Measurements from ENCODE around the gene OCIAD2.

DNA sequence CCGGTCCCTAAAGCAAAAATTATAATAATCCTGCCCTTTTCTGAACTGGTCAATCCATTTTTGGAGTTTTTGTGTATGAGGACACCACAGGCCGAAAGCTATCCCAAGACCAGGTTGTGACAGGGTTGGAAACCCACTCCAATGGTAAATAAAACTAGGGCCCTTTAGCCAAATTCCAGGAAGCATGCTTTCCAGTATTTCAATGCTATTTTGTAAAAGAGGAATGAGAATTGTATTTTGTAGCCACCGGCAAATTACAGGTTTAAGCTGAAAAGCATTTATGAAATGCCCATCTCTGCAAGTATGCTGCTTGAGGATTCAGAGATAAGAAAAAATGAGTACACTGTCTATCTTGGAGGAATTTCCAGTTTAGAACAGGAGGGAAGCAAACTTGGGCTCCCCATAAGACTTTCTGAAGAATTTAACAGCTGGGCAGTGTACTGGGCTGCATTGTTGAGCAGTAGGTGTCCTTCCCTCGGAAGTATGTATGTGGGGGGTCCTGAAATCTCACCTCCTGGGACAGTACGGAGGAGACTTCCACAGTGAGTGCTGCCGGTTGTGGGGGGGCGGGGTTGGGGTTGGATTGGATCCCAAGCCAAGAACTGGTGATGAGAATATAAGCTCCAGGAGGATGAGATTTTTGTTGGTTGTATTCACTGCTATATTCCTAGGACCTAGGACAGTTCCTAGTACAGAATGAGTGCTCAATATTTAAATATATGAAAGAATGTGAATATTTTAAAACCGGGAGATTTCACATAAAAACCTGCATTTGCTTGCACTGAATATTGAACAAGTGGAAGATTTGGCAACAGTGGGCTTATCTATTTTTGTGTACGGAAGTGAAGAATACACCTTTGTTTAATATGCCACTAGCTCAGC is 26.8 kb downstream of the OCIAD2 start:
- TF ChIP-seq STAT6 (CRISPR knock-in tag; conservative IDR thresholded peaks at IDR 0.05; ENCODE audit: low read depth) (no peak), CTCF (IDR thresholded peaks at IDR 0.05) (no peak), USF2 (CRISPR knock-in tag; IDR thresholded peaks at IDR 0.05) (no peak), MAX (CRISPR knock-in tag; IDR thresholded peaks at IDR 0.05) (no peak), TCF7 (CRISPR knock-in tag; IDR thresholded peaks at IDR 0.05; ENCODE audit: low read depth) (no peak), ZNF532 (CRISPR knock-in tag; IDR thresholded peaks at IDR 0.05; ENCODE audit: borderline replicate concordance) (no peak)
